ENCODE data around the gene TSPAN4.

GRCh38 chr11:861105-861479, 18.4 kb downstream of the TSPAN4 start:
- TF ChIP-seq, protein P1, sequence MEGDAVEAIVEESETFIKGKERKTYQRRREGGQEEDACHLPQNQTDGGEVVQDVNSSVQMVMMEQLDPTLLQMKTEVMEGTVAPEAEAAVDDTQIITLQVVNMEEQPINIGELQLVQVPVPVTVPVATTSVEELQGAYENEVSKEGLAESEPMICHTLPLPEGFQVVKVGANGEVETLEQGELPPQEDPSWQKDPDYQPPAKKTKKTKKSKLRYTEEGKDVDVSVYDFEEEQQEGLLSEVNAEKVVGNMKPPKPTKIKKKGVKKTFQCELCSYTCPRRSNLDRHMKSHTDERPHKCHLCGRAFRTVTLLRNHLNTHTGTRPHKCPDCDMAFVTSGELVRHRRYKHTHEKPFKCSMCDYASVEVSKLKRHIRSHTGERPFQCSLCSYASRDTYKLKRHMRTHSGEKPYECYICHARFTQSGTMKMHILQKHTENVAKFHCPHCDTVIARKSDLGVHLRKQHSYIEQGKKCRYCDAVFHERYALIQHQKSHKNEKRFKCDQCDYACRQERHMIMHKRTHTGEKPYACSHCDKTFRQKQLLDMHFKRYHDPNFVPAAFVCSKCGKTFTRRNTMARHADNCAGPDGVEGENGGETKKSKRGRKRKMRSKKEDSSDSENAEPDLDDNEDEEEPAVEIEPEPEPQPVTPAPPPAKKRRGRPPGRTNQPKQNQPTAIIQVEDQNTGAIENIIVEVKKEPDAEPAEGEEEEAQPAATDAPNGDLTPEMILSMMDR (IDR thresholded peaks at IDR 0.05) = no peak
- TF ChIP-seq EZH2 (IDR thresholded peaks at IDR 0.05; ENCODE audit: borderline replicate concordance, insufficient read depth, low read depth, low read length, poor library complexity, severe bottlenecking) = no peak
